HG03175 (cell line): ENCODE results near the gene CCNB1IP1.
"Not testable (repeated sequence)": the region's sequence is repeated elsewhere in the genome, so short reads cannot be mapped to it uniquely, and the experiment has no call there.

Source experiments
- ATAC-seq: cut with Tn5 transposase; IDR thresholded peaks from one replicate; pipeline ENCODE4 v1.9.1; 2021; ENCODE audit warnings: mild to moderate bottlenecking, moderate library complexity; ENCODE audit not compliant: unreplicated experiment

Gene CCNB1IP1

DNA sequence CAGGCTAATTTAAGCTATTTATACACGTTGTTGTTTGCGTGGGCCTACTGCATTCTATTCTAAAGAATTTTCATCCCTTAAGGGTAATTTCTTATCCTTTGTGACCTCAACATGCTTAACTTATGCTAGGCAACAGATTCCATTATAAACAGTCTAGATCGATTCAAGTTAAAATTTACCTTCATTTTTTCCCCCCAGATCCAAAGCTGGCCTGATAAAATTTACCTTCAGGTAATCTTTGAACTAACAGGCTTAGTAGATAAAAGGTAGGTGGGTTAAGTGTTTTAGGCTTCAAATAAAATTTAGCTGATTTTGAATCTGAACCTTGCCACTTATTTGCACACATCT lies 389 bp upstream of the CCNB1IP1 start:
- ATAC-seq: peak; percentile 13

DNA sequence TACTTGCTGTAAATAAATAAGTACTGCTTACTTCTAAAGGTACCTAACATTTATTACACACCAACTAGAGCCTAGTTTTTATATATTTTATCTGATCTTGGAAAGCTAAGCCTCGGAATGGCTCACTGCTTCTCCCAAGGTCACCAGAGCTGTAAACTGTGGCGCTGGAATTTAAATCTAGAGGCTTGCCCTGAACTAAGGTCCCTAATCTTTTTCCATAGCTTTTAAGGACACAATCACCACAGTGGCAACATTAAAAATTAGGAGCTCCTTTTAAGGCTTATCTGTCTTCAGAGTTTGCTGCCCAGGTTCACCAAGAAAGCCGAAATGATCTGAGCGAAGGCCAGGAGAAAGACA lies 670 bp downstream of the CCNB1IP1 start:
- ATAC-seq: peak; percentile 16

DNA sequence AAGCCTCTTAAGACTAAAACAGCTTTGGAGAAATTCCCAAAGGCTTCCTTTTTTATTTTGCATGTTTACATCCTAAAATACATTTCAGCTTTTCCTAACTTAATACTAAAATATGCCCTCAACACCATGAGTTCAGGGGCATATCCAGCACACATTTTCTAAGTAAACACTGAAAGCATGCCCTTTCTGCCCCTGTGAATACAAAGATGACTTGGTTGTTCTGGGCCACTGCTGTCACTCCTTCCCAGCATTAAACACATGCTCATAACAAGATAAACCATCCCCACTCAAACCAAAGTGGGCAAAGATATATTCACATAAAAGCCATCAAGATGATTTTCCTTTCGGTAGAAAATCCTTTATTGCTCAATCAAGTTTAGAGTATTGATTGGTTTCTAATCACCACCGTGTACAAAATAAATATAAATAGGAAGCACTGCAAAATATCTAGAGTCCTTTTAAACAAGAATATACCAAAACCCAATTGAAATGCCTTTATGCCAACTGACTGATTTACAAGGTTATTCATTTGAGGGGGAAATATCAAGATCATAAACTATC lies 1.9 kb downstream of the CCNB1IP1 start:
- no peak for ATAC-seq

DNA sequence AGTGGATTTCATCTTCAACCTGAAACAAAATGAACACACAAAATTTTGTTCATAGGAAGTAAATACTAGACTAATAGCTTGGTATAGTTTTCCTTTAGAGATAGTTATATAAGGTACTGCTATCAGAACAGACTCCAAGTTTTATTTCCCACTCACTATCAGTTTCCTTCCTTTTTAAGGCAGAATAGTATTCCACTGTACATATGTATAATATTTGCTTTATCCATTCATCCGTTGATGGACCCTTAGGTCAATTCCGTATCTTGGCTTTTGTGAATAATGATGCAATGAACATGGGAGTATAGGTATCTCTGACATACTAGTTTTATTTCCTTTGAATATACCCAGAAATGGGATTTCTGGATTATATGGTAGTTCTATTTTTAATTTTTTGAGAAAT lies 3.7 kb downstream of the CCNB1IP1 start:
- no peak for ATAC-seq

DNA sequence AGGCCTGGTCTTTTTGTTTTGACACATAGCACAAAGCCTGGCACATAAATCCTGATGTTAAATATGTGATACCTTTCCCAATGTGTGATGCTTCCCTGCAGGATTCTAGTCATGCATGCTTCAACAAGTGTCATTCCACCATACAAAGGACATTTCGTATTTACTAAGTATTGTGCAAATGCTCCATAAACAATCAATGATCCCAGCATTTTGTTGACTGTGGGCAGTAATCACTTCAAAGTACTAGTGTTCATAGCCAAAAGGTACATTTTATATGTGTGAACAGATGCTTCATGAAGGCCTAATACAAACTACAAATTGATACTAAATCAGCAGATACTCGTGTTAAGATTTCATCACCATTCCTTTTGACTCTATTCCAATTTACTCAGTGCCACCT lies 4.4 kb downstream of the CCNB1IP1 start:
- ATAC-seq: no peak

DNA sequence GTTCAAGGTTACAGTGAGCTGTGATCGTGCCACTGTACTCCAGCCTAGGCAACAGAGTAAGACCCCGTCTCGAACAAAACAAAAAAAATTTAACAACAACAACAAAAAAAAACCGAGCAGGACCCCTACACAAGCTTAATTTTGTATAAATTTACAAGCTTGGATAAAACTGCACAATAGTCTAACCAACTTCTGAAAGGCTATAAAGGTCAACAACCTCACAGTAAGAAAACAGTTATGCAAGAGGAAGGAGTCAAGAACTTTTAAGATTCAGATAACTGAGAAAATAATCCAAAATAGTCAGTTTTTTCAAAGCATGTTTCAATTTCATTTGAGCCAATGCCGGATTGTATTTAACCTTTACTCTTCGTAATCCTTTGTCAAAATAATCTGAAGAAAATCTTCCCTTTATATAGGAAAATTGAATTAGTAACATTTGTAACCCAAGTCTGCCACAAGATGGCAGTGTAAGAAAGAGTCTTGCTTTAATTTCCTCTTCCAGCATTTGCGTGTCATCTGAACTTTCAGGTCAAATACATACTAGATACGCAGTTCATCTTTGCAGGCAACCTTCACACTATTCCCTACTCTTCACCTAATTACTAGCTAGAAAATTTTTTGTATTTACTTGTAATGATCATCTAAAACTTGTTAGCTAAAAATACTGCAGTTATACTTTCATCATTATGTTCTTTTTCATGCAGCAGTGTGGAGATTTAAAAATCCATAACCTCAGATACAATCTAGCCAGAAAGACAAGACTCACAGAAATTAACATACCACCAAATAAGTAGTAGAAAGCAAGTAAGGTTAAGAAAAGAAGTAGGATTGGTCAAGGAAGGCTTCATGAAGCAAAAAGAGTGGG lies 5.8 kb downstream of the CCNB1IP1 start:
- ATAC-seq: no peak

DNA sequence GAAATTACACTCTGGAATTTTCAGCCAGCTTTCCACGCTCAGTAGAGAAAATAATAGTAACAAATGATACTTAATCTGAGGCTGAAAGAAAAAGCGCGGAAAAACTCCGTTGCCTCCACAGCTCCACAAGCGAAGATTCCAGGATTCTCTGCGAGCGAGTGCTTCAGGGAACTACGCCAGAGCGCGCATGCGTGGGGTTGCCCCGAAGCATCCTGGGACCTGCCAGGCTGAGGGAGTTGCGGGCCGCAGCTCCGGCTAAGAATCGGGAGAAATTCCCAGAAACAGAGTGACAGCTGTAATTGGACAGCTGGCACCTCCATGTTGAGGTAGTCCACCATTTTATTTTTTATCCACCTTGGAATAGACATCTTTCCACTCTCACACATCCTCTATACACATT lies 15.4 kb downstream of the CCNB1IP1 start:
- no peak for ATAC-seq

DNA sequence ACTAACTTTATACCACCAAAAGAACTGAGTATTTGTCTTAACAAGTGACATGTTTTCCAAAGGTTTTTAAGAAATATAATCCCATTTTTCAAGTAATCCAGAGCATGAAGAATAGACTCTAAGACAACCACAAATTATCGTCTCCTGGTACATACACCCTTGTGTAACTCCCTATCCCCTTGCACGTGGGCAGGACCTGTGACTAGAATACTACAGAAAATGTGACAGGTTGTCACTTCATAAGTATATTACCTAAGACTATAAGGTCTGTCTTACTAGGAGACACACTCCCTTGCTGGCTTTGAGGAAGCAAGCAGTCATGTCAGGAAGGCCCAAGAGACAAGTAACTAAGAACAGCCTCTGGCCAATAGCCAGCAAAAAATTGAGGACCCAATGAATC lies 19.1 kb downstream of the CCNB1IP1 start:
- ATAC-seq: no peak

DNA sequence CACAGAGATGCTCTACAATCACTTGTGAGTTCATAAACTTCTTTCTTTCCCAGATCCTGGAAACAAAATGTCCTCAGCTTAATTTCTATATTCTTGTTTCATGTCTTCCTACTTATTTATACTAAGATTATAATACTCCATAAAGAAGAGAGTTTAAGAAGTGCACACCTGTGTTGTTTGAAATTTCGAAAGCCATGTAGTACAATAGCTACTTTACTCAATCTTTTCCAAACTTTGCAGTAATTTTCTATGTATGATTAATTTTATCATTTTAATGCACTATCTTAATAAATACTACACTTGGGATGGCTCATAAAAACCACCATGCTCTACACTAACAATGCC lies 27.0 kb downstream of the CCNB1IP1 start:
- no peak for ATAC-seq

DNA sequence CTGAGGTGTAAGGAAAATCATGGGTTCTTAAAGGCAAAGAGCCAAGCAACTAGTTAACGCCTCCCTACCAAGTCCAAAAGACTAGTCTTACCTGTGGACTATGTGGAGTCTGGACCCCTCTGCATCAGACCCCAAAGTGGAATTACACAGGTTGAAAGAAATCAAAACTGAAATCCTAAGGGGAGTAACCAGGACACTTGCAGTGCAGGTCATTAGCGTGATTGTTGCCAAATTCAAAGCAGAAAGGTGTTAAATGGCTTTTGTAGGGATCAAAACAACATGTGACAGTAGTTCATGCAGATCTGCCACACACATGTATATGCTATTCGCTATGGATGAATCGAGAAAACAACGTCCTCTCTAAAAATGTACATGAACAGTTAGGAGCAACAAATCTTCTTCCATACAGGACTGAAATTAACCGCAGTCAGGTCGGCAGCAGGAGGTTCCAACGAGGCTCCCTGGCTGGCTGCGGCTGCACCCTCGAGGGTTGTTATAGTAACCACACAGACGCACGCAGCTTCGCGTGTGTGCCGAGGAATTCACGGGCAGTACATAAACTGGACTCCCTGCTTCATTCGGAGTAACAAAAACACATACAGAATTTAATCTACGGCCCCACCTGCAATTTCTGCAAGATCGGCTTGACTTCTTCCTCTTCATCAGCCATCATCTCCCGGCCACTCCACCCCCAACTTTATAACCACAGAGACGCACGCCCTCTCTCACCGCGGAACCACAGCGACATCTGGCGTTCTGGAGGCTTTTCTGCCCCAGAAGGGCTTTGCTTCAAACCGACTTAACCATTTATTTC lies 27.6 kb downstream of the CCNB1IP1 start, which contains the start of gene TTC5:
TTC5 (minus strand) TSS at position 687 of the 814 bp plus-strand sequence; CDS start at position 673, 14 bp downstream.
- ATAC-seq: peak; percentile 97

DNA sequence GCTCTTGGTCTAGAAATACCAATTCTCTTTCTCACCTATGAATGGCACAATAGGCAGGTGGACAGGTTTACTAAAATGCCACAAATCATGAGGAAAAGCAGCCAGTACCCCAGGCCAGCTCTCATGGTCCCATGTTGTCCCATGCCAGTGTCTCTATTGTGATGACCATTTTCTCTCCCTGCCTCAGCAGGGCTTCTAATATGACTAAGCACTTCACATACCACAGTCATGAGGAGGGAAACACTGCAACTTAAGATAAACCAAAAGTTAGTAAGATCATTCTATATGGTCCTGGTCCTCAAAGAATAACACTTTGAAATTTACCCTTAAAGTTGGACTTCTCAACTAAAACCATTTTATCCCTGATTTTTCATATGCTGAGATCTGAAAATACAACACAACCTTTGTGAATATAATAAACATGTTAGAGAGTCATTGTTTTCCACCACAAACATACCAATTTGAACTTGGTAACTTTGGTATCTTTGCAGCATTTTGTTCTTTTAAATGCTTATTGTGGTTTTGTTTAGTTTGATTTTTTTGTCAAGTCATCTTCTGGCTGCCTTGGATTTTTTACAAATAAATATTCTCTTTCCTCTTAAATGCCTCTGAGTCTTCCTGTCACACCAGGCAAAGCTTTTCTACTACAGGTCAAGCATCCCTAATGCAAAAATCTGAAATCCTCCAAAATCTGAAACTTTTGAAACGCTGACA lies 30.9 kb downstream of the CCNB1IP1 start:
- no peak for ATAC-seq

DNA sequence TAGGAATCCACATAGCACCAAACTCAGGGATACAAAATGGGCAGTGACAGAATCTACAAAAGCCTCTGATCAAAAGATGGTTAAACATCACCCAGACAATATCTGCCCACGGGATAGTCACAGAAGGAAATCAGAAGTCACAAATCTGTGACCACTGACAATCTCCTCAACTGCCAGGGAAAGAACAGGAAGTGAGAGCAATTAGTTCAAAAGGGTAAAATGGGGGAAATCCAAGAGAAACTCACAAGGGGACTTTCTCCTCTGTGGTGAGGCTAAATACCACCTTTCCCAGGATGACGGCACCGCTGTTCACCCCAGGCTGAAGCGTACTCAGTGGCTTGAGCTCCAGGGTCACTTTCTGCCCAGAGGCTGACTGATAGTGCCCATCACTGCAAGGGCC lies 38.0 kb downstream of the CCNB1IP1 start:
- peak; percentile 84 for ATAC-seq

DNA sequence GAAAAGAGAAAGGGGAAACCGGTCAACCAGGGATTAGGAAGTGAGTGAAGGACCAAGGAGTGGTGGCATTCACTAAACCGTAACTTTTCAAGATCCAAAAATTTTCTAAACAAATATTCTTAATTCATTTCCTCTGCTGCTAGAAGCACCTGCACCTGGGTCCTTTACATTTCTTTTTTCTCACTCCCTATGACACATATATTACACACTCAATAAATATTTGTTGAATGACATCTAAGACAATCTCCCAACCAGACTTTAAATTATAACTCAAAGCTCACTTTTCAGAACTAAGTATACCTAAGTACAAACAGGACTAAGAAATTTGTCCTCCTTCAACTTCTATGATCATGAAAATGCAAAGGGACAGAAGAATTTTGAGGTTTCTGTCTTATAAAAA lies 38.4 kb downstream of the CCNB1IP1 start:
- ATAC-seq: no peak

DNA sequence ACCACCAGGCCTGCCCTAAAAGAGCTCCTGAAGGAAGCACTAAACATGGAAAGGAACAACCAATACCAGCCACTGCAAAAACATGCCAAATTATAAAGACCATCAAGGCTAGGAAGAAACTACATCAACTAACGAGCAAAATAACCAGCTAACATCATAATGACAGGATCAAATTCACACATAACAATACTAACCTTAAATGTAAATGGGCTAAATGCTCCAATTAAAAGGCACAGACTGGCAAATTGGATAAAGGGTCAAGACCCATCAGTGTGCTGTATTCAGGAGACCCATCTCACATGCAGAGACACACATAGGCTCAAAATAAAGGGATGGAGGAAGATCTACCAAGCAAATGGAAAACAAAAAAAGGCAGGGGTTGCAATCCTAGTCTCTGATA lies 51.1 kb downstream of the CCNB1IP1 start:
- ATAC-seq: not testable (repeated sequence)

DNA sequence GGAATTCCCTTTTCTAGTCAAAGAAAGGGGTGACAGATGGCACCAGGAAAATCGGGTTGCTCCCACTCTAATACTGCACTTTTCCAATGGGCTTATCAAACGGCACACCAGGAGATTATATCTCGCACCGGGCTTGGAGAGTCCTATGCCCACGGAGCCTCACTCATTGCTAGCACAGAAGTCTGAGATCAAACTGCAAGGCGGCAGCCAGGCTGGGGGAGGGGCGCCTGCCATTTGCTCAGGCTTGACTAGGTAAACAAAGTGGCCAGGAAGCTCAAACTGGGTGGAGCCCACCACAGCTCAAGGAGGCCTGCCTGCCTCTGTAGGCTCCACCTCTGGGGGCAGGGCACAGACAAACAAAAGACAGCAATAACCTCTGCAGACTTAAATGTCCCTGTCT lies 52.8 kb downstream of the CCNB1IP1 start:
- not testable (repeated sequence) for ATAC-seq

DNA sequence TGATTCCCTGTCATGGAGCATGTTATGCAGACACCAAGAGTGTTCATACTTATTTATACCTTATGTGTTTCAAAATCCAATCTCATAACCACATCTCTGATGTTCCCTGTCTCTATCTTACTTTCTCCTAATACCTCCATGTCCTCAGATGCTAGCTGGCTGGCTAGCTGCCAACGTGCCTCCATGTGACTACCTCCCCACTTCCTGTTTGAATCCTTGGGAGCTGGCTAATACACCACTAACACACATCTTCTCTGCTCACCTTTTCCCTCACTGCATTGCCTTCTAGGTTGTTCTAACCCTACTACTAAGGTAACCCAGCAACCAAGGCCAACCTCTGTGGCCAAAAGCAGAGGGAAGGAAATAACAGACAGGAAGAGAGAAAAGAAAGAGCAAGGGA lies 54.7 kb downstream of the CCNB1IP1 start:
- no peak for ATAC-seq

DNA sequence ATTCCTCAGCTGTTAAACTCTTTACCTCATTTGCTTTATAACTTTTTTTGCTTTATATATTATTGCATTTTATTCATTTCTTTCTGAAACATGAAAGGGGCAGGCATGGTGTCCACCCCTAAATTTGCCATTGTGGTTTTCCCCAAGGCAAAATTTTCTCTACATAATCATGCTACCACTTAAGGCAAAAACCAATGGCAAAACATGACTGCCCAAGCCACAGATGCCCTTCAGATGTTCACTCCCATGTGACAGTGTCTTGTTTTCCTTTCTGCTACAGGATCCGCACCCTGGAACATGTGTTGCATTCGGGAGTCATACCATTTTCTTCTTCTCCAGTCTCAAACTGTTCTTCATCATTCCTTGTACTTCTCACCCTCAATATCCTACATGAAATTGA lies 55.7 kb downstream of the CCNB1IP1 start:
- no peak for ATAC-seq

DNA sequence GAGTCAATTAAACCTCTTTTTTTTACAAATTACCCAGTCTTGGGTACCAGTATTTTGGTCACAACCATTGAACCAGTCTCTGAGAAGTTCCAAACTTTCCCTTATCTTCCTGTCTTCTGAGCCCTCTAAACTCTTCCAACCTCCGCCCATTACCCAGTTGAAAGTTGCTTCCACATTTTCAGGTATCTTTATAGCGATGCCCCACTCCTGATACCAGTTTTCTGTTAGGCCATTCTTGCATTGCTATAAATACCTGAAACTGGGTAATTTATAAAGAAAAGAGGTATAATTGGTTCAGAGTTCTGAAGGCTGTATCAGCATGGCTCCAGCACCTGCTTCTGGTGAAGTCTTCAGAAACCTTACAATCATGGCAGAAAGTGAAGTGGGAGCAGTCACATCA lies 59.0 kb downstream of the CCNB1IP1 start:
- no peak for ATAC-seq

DNA sequence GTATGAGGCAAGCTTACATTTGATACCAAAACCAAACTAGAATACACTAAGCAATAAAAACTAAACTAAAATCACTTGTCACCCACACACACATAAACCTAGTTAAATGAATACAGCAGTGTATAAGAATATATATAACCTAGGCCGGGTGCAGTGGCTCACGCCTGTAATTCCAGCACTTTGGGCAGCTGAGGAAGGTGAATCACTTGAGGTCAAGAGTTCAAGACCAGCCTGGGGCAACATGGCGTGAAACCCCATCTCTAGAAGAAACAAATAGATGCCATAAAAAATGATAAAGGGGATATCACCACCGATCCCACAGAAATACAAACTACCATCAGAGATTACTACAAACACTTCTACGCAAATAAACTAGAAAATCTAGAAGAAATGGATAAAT lies 68.7 kb downstream of the CCNB1IP1 start:
- ATAC-seq: not testable (repeated sequence)

DNA sequence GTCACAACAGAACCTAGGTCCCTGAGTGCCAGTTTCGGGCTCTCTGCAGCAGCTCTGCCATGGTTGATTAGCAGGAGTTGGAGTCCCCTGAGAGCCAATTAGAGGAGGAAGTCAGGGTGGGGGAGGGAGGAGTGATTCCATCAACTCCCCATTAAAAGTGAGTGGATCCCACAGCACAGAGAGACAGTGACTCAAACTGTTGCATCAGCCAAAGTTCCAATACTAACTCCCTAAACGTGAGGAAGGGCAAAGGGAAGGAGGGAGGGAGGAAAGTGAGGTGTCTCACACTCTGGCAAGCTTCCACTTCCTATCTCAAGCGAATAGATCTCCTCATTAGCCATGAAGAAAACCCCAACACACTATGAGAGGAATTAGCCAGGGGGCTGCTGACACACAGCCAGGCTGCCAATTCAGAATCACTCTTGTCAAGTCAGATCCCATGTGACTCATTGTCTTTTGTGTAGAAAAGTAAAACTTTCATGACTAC lies 70.4 kb downstream of the CCNB1IP1 start:
- no peak for ATAC-seq
